Activated T-helper 1 cell treated with anti-CD3 and anti-CD28 coated beads, Interleukin-12 subunit alpha, Interleukin-12 subunit beta, Interleukin-2, Interleukin-4 antibody, amounts not matched to agents 30 ng/mL and 10 ng/mL and 1 ng/mL, durations not matched to agents 14 hours and 24 hours and 36 hours (primary cell): ENCODE data around the gene SH3TC2. TPM values are rescaled to one million over a fixed set of nuclear protein-coding genes. Genes with fewer than 3 reads are reported as not detected.

ENCODE experiments used
- DNase-seq: peaks from one replicate; pipeline ENCODE4 v3.0.0; 2021; ENCODE audit warnings: low spot score
- H3K27ac Mint-ChIP-seq: one replicate; pipeline ENCODE4 v1.8.0; 2021; ENCODE audit warnings: mild to moderate bottlenecking, mixed read lengths
- H3K27me3 Mint-ChIP-seq: one replicate; pipeline ENCODE4 v1.8.0; 2022; ENCODE audit warnings: mild to moderate bottlenecking, moderate library complexity, mixed read lengths; ENCODE audit not compliant: insufficient read depth
- H3K36me3 Mint-ChIP-seq: one replicate; pipeline ENCODE4 v1.8.0; 2021; ENCODE audit warnings: low read depth, mixed read lengths
- H3K4me1 Mint-ChIP-seq: one replicate; pipeline ENCODE4 v1.8.0; 2021; ENCODE audit warnings: low read depth, mixed read lengths
- H3K4me3 Mint-ChIP-seq: one replicate; pipeline ENCODE4 v1.8.0; 2021; ENCODE audit warnings: mild to moderate bottlenecking, moderate library complexity, mixed read lengths
- H3K9me3 Mint-ChIP-seq: one replicate; pipeline ENCODE4 v1.8.0; 2021; ENCODE audit warnings: mixed read lengths
- intact Hi-C: fragments of 100-400 bp; cut with micrococcal nuclease; formaldehyde crosslinking; loops from one replicate; pipeline ENCODE4 v1.15.1; 2024
- total RNA-seq: library from RNA; stranded (reverse); gene quantifications from 2 replicates; pipeline ENCODE4 v1.2.3, GENCODE V29; 2022

Gene SH3TC2
- total RNA-seq, 1 donor from 2014 or later = not detected

- no peaks in the 10 kb centered on the region for H3K9me3 Mint-ChIP-seq
- intact Hi-C loops = loop anchor here (10.0 kb wide), 1 partner anchor 146 kb away; no protein-coding TSS in a partner anchor
- H3K4me3 Mint-ChIP-seq = no peak overlapping the region
- no peaks in the 10 kb centered on the region for H3K4me1 Mint-ChIP-seq
- DNase-seq = no peak
- peaks cover 9% of the 10 kb centered on the region for H3K27me3 Mint-ChIP-seq
- no peaks in the 10 kb centered on the region for H3K36me3 Mint-ChIP-seq
- no peak overlapping the region for H3K27ac Mint-ChIP-seq
These were observed 93.6 kb downstream of the SH3TC2 start for GRCh38 chr5:148969291-148969690.

- peaks cover 7% of the 10 kb centered on the region for H3K4me1 Mint-ChIP-seq
- H3K4me3 Mint-ChIP-seq = no peak overlapping the region
- H3K27me3 Mint-ChIP-seq = peaks cover 9% of the 10 kb centered on the region
- peaks cover 2% of the 10 kb centered on the region for H3K36me3 Mint-ChIP-seq
- peaks cover 4% of the 10 kb centered on the region for H3K9me3 Mint-ChIP-seq
- intact Hi-C loops = loop anchor here (10.0 kb wide), 1 partner anchor 146 kb away; no protein-coding TSS in a partner anchor
- H3K27ac Mint-ChIP-seq = no peak overlapping the region
- no peak for DNase-seq
These were observed 94.6 kb downstream of the SH3TC2 start for GRCh38 chr5:148968311-148968710.

GRCh38 chr5:148967783-148968182 lies 95.1 kb downstream of the SH3TC2 start:
- H3K27me3 Mint-ChIP-seq = peaks cover 9% of the 10 kb centered on the region
- DNase-seq = no peak
- H3K27ac Mint-ChIP-seq = no peak overlapping the region
- H3K4me3 Mint-ChIP-seq = no peak overlapping the region
- H3K9me3 Mint-ChIP-seq = peaks cover 4% of the 10 kb centered on the region
- peaks cover 2% of the 10 kb centered on the region for H3K36me3 Mint-ChIP-seq
- intact Hi-C loops = loop anchor here (10.0 kb wide), 1 partner anchor 147 kb away; no protein-coding TSS in a partner anchor
- peaks cover 7% of the 10 kb centered on the region for H3K4me1 Mint-ChIP-seq

- Mint-ChIP-seq H3K27me3 (peaks cover 5% of the 10 kb centered on the region), H3K27ac (no peak overlapping the region), H3K36me3 (peaks cover 2% of the 10 kb centered on the region), H3K9me3 (peaks cover 4% of the 10 kb centered on the region), H3K4me1 (peaks cover 7% of the 10 kb centered on the region), H3K4me3 (no peak overlapping the region)
- intact Hi-C loops = loop anchor here (10.0 kb wide), 1 partner anchor 148 kb away; no protein-coding TSS in a partner anchor
- no peak for DNase-seq
These were observed 95.9 kb downstream of the SH3TC2 start for GRCh38 chr5:148966938-148967337.

GRCh38 chr5:148966348-148966747 lies 96.5 kb downstream of the SH3TC2 start:
- Mint-ChIP-seq H3K27me3 (peaks cover 3% of the 10 kb centered on the region), H3K9me3 (peaks cover 4% of the 10 kb centered on the region), H3K4me1 (peaks cover 7% of the 10 kb centered on the region), H3K27ac (no peak overlapping the region), H3K4me3 (no peak overlapping the region), H3K36me3 (peaks cover 2% of the 10 kb centered on the region)
- no peak for DNase-seq
- intact Hi-C loops = loop anchor here (10.0 kb wide), 1 partner anchor 148 kb away; no protein-coding TSS in a partner anchor

GRCh38 chr5:148965511-148966265 lies 97.2 kb downstream of the SH3TC2 start:
- Mint-ChIP-seq H3K27me3 (peaks cover 3% of the 10 kb centered on the region), H3K4me1 (peaks cover 7% of the 10 kb centered on the region), H3K27ac (no peak overlapping the region), H3K9me3 (peaks cover 4% of the 10 kb centered on the region), H3K36me3 (peaks cover 2% of the 10 kb centered on the region), H3K4me3 (no peak overlapping the region)
- DNase-seq = no peak
- intact Hi-C loops = loop anchor here (10.0 kb wide), 1 partner anchor 149 kb away; no protein-coding TSS in a partner anchor

- Mint-ChIP-seq H3K4me1 (peaks cover 7% of the 10 kb centered on the region), H3K27me3 (peaks cover 2% of the 10 kb centered on the region), H3K27ac (no peak overlapping the region), H3K4me3 (no peak overlapping the region), H3K9me3 (peaks cover 4% of the 10 kb centered on the region), H3K36me3 (peaks cover 2% of the 10 kb centered on the region)
- intact Hi-C loops = loop anchor here (10.0 kb wide), 1 partner anchor 151 kb away; no protein-coding TSS in a partner anchor
- no peak for DNase-seq
These were observed 99.2 kb downstream of the SH3TC2 start for GRCh38 chr5:148963664-148964063.

- H3K9me3 Mint-ChIP-seq = peaks cover 4% of the 10 kb centered on the region
- H3K27me3 Mint-ChIP-seq = peaks cover 2% of the 10 kb centered on the region
- H3K4me1 Mint-ChIP-seq = peaks cover 7% of the 10 kb centered on the region
- H3K27ac Mint-ChIP-seq = no peak overlapping the region
- no peak for DNase-seq
- intact Hi-C loops = loop anchor here (10.0 kb wide), 1 partner anchor 152 kb away; no protein-coding TSS in a partner anchor
- peaks cover 2% of the 10 kb centered on the region for H3K36me3 Mint-ChIP-seq
- H3K4me3 Mint-ChIP-seq = no peak overlapping the region
These were observed 100.0 kb downstream of the SH3TC2 start for GRCh38 chr5:148962761-148963324.

GRCh38 chr5:148962200-148962550 lies 100.7 kb downstream of the SH3TC2 start:
- Mint-ChIP-seq H3K4me1 (peaks cover 7% of the 10 kb centered on the region), H3K27me3 (peaks cover 2% of the 10 kb centered on the region), H3K4me3 (no peak overlapping the region), H3K36me3 (peaks cover 2% of the 10 kb centered on the region), H3K9me3 (peaks cover 4% of the 10 kb centered on the region), H3K27ac (no peak overlapping the region)
- DNase-seq = no peak
- intact Hi-C loops = loop anchor here (10.0 kb wide), 1 partner anchor 153 kb away; no protein-coding TSS in a partner anchor

GRCh38 chr5:148961261-148962199 lies 101.3 kb downstream of the SH3TC2 start:
- H3K27ac Mint-ChIP-seq = no peak overlapping the region
- peaks cover 2% of the 10 kb centered on the region for H3K36me3 Mint-ChIP-seq
- peaks cover 4% of the 10 kb centered on the region for H3K9me3 Mint-ChIP-seq
- DNase-seq = no peak
- intact Hi-C loops = loop anchor here (10.0 kb wide), 1 partner anchor 153 kb away; no protein-coding TSS in a partner anchor
- H3K4me3 Mint-ChIP-seq = no peak overlapping the region
- peaks cover 7% of the 10 kb centered on the region for H3K4me1 Mint-ChIP-seq
- peaks cover 2% of the 10 kb centered on the region for H3K27me3 Mint-ChIP-seq

- Mint-ChIP-seq H3K27me3 (peaks cover 2% of the 10 kb centered on the region), H3K4me3 (no peak overlapping the region), H3K36me3 (peaks cover 2% of the 10 kb centered on the region), H3K27ac (no peak overlapping the region), H3K9me3 (peaks cover 4% of the 10 kb centered on the region), H3K4me1 (peaks cover 7% of the 10 kb centered on the region)
- intact Hi-C loops = loop anchor here (10.0 kb wide), 1 partner anchor 155 kb away; no protein-coding TSS in a partner anchor
- no peak for DNase-seq
These were observed 102.6 kb downstream of the SH3TC2 start for GRCh38 chr5:148960070-148960769.
